OCI-LY3 (cell line): ENCODE results near the gene SBNO2.
A peak's percentile ranks its signal among the peaks of the same experiment; 100 is the strongest.

Experiments used
- H2AFZ ChIP-seq: fragments of 200-600, 300-600 bp; shearing (Covaris generic); 2 replicates; pipeline ENCODE4 v1.6.0; 2014; ENCODE audit warnings: antibody characterized with exemption, low read depth, low read length
- H3K27ac ChIP-seq: fragments of 200-600, 300-600 bp; sonication (generic); 2 replicates; pipeline ENCODE4 v1.5.1; 2014; ENCODE audit warnings: mild to moderate bottlenecking, low read length, moderate library complexity, mixed read lengths
- H3K27me3 ChIP-seq: fragments of 200-600, 300-600 bp; sonication (generic); 2 replicates; pipeline ENCODE4 v1.6.1; 2014; ENCODE audit warnings: low read depth, low read length, mixed read lengths
- H3K36me3 ChIP-seq: fragments of 200-600, 300-600 bp; sonication (generic); replicated peaks from 2 replicates; pipeline ENCODE3; 2014; ENCODE audit warnings: low read depth, low read length, mixed read lengths
- H3K4me1 ChIP-seq: fragments of 300-600, 200-600 bp; sonication (generic); 2 replicates; pipeline ENCODE4 v1.6.1; 2014; ENCODE audit warnings: low read length, mixed read lengths
- H3K4me2 ChIP-seq: fragments of 200-600, 300-600 bp; sonication (generic); 2 replicates; pipeline ENCODE4 v1.6.1; 2014; ENCODE audit warnings: low read length, mixed read lengths
- H3K4me3 ChIP-seq: fragments of 300-600, 200-600 bp; sonication (generic); 2 replicates; pipeline ENCODE4 v1.5.1; 2014; ENCODE audit warnings: antibody characterized with exemption, mild to moderate bottlenecking, low read length, moderate library complexity
- H3K79me2 ChIP-seq: fragments of 300-600, 200-600 bp; shearing (Covaris generic); 2 replicates; pipeline ENCODE4 v1.6.1; 2014; ENCODE audit warnings: mild to moderate bottlenecking, low read length, mixed read lengths
- H3K9ac ChIP-seq: fragments of 300-600, 200-600 bp; shearing (Covaris generic); 2 replicates; pipeline ENCODE4 v1.6.0; 2014; ENCODE audit warnings: mild to moderate bottlenecking, low read length, moderate library complexity
- H3K9me3 ChIP-seq: fragments of 200-600, 300-600 bp; shearing (Covaris generic); 2 replicates; pipeline ENCODE4 v1.6.1; 2014; ENCODE audit warnings: low read length, mixed read lengths; ENCODE audit not compliant: insufficient read depth
- H4K20me1 ChIP-seq: fragments of 200-600, 300-600 bp; sonication (generic); 2 replicates; pipeline ENCODE4 v1.6.1; 2016; ENCODE audit warnings: low read length, mixed read lengths; ENCODE audit not compliant: insufficient read depth
- CTCF ChIP-seq: fragments of 200-600, 300-600 bp; sonication (generic); IDR thresholded peaks from 2 replicates; pipeline ENCODE4 v1.5.1; 2014; ENCODE audit warnings: antibody characterized with exemption, low read length, low read depth
- EZH2phosphoT487 ChIP-seq: fragments of 200-600 bp; shearing (Covaris generic); IDR thresholded peaks from 2 replicates; pipeline ENCODE4 v1.6.1; 2018; ENCODE audit warnings: antibody characterized with exemption, mixed run types, low read depth

Gene SBNO2

GRCh38 chr19:1074544-1075283 lies 99.4 kb downstream of the SBNO2 start:
- peaks cover 7% of the 10 kb centered on the region; the same call in 1 of the 2 replicates for H3K79me2 ChIP-seq
- H2AFZ ChIP-seq = no peak overlapping the region
- no peaks in the 10 kb centered on the region for H4K20me1 ChIP-seq
- H3K36me3 ChIP-seq = peaks cover 27% of the 10 kb centered on the region
- no peaks in the 10 kb centered on the region for H3K9me3 ChIP-seq
- H3K4me2 ChIP-seq = peak overlapping the region; percentile 90
- peak overlapping the region; percentile 46 for H3K9ac ChIP-seq
- peak overlapping the region; percentile 70 for H3K4me3 ChIP-seq
- TF ChIP-seq CTCF (no peak), EZH2phosphoT487 (no peak)
- H3K27ac ChIP-seq = no peak overlapping the region
- H3K4me1 ChIP-seq = peaks cover 35% of the 10 kb centered on the region
- H3K27me3 ChIP-seq = no peaks in the 10 kb centered on the region

GRCh38 chr19:1073956-1074517 lies 100.0 kb downstream of the SBNO2 start:
- peaks cover 13% of the 10 kb centered on the region for H3K79me2 ChIP-seq
- H3K27me3 ChIP-seq = no peaks in the 10 kb centered on the region
- no peaks in the 10 kb centered on the region for H4K20me1 ChIP-seq
- peaks cover 28% of the 10 kb centered on the region for H3K36me3 ChIP-seq
- peak overlapping the region; percentile 75 for H3K4me2 ChIP-seq
- peak overlapping the region; percentile 70 for H3K4me3 ChIP-seq
- no peak for TF ChIP-seq EZH2phosphoT487
- no peak for TF ChIP-seq CTCF
- no peaks in the 10 kb centered on the region for H3K9me3 ChIP-seq
- no peak overlapping the region for H3K27ac ChIP-seq
- peaks cover 42% of the 10 kb centered on the region for H3K4me1 ChIP-seq
- H3K9ac ChIP-seq = peak overlapping the region; percentile 46
- no peak overlapping the region for H2AFZ ChIP-seq

- Histone ChIP-seq H3K27ac (no peak overlapping the region), H2AFZ (no peak overlapping the region), H3K4me3 (no peak overlapping the region), H3K9me3 (no peaks in the 10 kb centered on the region), H3K9ac (no peak overlapping the region), H3K4me1 (peaks cover 49% of the 10 kb centered on the region), H3K36me3 (peaks cover 32% of the 10 kb centered on the region), H3K79me2 (peaks cover 21% of the 10 kb centered on the region), H3K27me3 (no peaks in the 10 kb centered on the region), H4K20me1 (no peaks in the 10 kb centered on the region), H3K4me2 (no peak overlapping the region)
- TF ChIP-seq CTCF = no peak
These were observed 100.8 kb downstream of the SBNO2 start for GRCh38 chr19:1073063-1073955.
